SK-N-SH (cell line): ENCODE data around the gene B3GAT3. TPM values are rescaled to one million over a fixed set of nuclear protein-coding genes. Genes with fewer than 3 reads are reported as not detected.
A peak's percentile ranks its signal among the peaks of the same experiment; 100 is the strongest.

Experiments
- CTCF ChIA-PET: fragments of 300-600, 350-600 bp; formaldehyde crosslinking; extraction: SDS; loops from one replicate; lab custom pipeline; 2021; lab: Yijun Ruan, JAX
- POLR2A ChIA-PET: fragments of 350-600 bp; sonication (Branson Sonifier 250); formaldehyde crosslinking; extraction: SDS; loops from one replicate; lab custom pipeline; 2020; ENCODE audit warnings: antibody characterized with exemption, inconsistent platforms; lab: Yijun Ruan, JAX
- DNase-seq: peaks from one replicate; pipeline ENCODE4 v3.0.0; 2012
- H2AFZ ChIP-seq: fragments of 200-600 bp; sonication (generic); 2 replicates; pipeline ENCODE4 v1.8.1; 2016; ENCODE audit warnings: antibody characterized with exemption, mild to moderate bottlenecking, low read depth
- H3F3A ChIP-seq: fragments of 200-600 bp; sonication (generic); replicated peaks from 2 replicates; pipeline ENCODE3; 2016; ENCODE audit warnings: antibody characterized with exemption, mild to moderate bottlenecking; ENCODE audit not compliant: insufficient read depth
- H3K27ac ChIP-seq, 2 experiments: fragments of 200-500 bp in 1 of 2; fragments of 200-600 bp in 1 of 2; sonication (Bioruptor generic) in 1 of 2; sonication (generic), shearing (Covaris generic) in 1 of 2; 2 replicates each; pipeline versions ENCODE4 v1.5.1 to v1.6.1; 2014 to 2016; ENCODE audit warnings: low read depth in 2 of 2, inconsistent platforms in 1 of 2, low read length in 1 of 2, mild to moderate bottlenecking in 1 of 2, mixed read lengths in 1 of 2
- H3K27me3 ChIP-seq: fragments of 200-600 bp; sonication (generic), shearing (Covaris generic); 2 replicates; pipeline ENCODE4 v1.6.1; 2016; ENCODE audit warnings: mixed run types; ENCODE audit not compliant: insufficient read depth
- H3K36me3 ChIP-seq, 2 experiments: fragments of 200-500 bp in 1 of 2; fragments of 200-600 bp in 1 of 2; sonication (Bioruptor generic) in 1 of 2; sonication (generic) in 1 of 2; replicated peaks in 1 of 2; 2 replicates each; pipeline versions ENCODE3 to v1.5.1; 2014 to 2016; ENCODE audit warnings: low read length in 1 of 2, mild to moderate bottlenecking in 1 of 2; ENCODE audit not compliant: insufficient read depth in 2 of 2, control insufficient read depth in 1 of 2
- H3K4me1 ChIP-seq, 2 experiments: fragments of 200-500 bp in 1 of 2; fragments of 200-600 bp in 1 of 2; sonication (Bioruptor generic) in 1 of 2; sonication (generic), shearing (Covaris generic) in 1 of 2; 2 replicates each; pipeline versions ENCODE4 v1.5.1 to v1.6.1; 2014 to 2016; ENCODE audit warnings: low read depth in 1 of 2, low read length in 1 of 2, mixed run types in 1 of 2; ENCODE audit not compliant: insufficient read depth in 2 of 2, control insufficient read depth in 1 of 2
- H3K4me2 ChIP-seq: fragments of 200-600 bp; sonication (generic), shearing (Covaris generic); 2 replicates; pipeline ENCODE4 v1.6.1; 2017; ENCODE audit warnings: mixed run types
- H3K4me3 ChIP-seq, 2 experiments: fragments of 200-500 bp in 1 of 2; fragments of 200-600 bp in 1 of 2; sonication (Bioruptor generic) in 1 of 2; sonication (generic), shearing (Covaris generic) in 1 of 2; 2 replicates each; pipeline versions ENCODE4 v1.5.1 to v1.8.1; 2014 to 2016; ENCODE audit warnings: low read depth in 2 of 2, inconsistent platforms in 1 of 2, low read length in 1 of 2, mild to moderate bottlenecking in 1 of 2, mixed read lengths in 1 of 2, moderate library complexity in 1 of 2
- H3K79me2 ChIP-seq: fragments of 200-600 bp; sonication (generic); 2 replicates; pipeline ENCODE4 v1.8.1; 2017; ENCODE audit warnings: mild to moderate bottlenecking; ENCODE audit not compliant: insufficient read depth
- H3K9ac ChIP-seq: fragments of 200-600 bp; sonication (generic); 2 replicates; pipeline ENCODE4 v1.6.1; 2017; ENCODE audit warnings: mixed run types
- H3K9me2 ChIP-seq: fragments of 200-600 bp; sonication (generic); 2 replicates; pipeline ENCODE4 v1.6.1; 2017; ENCODE audit warnings: mixed run types
- H3K9me3 ChIP-seq: fragments of 200-600 bp; sonication (generic); 2 replicates; pipeline ENCODE4 v1.6.1; 2017; ENCODE audit warnings: mixed run types, mild to moderate bottlenecking, moderate library complexity
- H4K20me1 ChIP-seq: fragments of 200-600 bp; sonication (generic); 2 replicates; pipeline ENCODE4 v1.6.1; 2017; ENCODE audit warnings: mild to moderate bottlenecking, mixed run types; ENCODE audit not compliant: insufficient read depth
- ELF1 ChIP-seq: IDR thresholded peaks from 2 replicates; pipeline ENCODE4 v1.4.0; 2012
- EP300 ChIP-seq, 2 experiments: IDR thresholded peaks; 2 replicates each; pipeline versions ENCODE4 v1.4.0 to v1.6.1; 2012; ENCODE audit warnings: borderline replicate concordance in 1 of 2, low read depth in 1 of 2, low read length in 1 of 2
- FOSL2 ChIP-seq: IDR thresholded peaks from 2 replicates; pipeline ENCODE4 v1.4.0; 2012; ENCODE audit warnings: low read depth, mild to moderate bottlenecking, moderate library complexity, borderline replicate concordance
- FOXM1 ChIP-seq: IDR thresholded peaks from 2 replicates; pipeline ENCODE4 v1.4.0; 2012; ENCODE audit warnings: low read depth, mild to moderate bottlenecking
- GATA2 ChIP-seq: sonication (generic); formaldehyde crosslinking; IDR thresholded peaks from 2 replicates; pipeline ENCODE4 v1.5.0; 2020; ENCODE audit warnings: mild to moderate bottlenecking, missing genetic modification reagents
- MAX ChIP-seq: IDR thresholded peaks from 2 replicates; pipeline ENCODE4 v1.4.0; 2012; ENCODE audit warnings: low read depth
- MEF2A ChIP-seq: IDR thresholded peaks from 2 replicates; pipeline ENCODE4 v1.4.0; 2012; ENCODE audit warnings: low read depth, borderline replicate concordance
- MXI1 ChIP-seq: IDR thresholded peaks from 2 replicates; pipeline ENCODE4 v1.6.1; 2012; ENCODE audit warnings: mild to moderate bottlenecking, low read depth, low read length, improper control_type of control experiment
- POLR2AphosphoS5 ChIP-seq: IDR thresholded peaks from 2 replicates; pipeline ENCODE4 v1.6.1; 2012; ENCODE audit warnings: low read depth, low read length
- REST ChIP-seq: IDR thresholded peaks from 2 replicates; pipeline ENCODE4 v1.6.1; 2012; ENCODE audit warnings: mild to moderate bottlenecking, low read depth, low read length, moderate library complexity
- RFX5 ChIP-seq: IDR thresholded peaks from 2 replicates; pipeline ENCODE4 v1.6.1; 2012; ENCODE audit warnings: mild to moderate bottlenecking, improper control_type of control experiment, low read length
- SMC3 ChIP-seq: IDR thresholded peaks from 2 replicates; pipeline ENCODE4 v1.6.1; 2012; ENCODE audit warnings: low read depth, low read length, improper control_type of control experiment
- TCF12 ChIP-seq: IDR thresholded peaks from 2 replicates; pipeline ENCODE4 v1.4.0; 2012
- USF1 ChIP-seq: IDR thresholded peaks from 2 replicates; pipeline ENCODE4 v1.4.0; 2012; ENCODE audit warnings: low read depth, borderline replicate concordance
- YY1 ChIP-seq: IDR thresholded peaks from 2 replicates; pipeline ENCODE4 v1.4.0; 2012; ENCODE audit warnings: low read depth, mild to moderate bottlenecking
- ZBTB33 ChIP-seq: IDR thresholded peaks from 2 replicates; pipeline ENCODE4 v1.4.0; 2012; ENCODE audit warnings: low read depth, borderline replicate concordance
- WGBS: methylation state at CpG from one replicate; pipeline ENCODE4 v1.1.6; 2017; ENCODE audit warnings: low lambda C conversion rate; 5-methylcytosine and 5-hydroxymethylcytosine counted together
- polyA plus RNA-seq, 3 experiments: library from polyadenylated mRNA; depleted of rRNA; stranded (reverse); fragments of >200 nt; gene quantifications; 2 replicates each; pipeline ENCODE4 v1.2.3, GENCODE V29; 2012

Gene B3GAT3
- polyA plus RNA-seq, 1 of the 3 experiments (the other 2 are of a cell fraction): 104 TPM

- Histone ChIP-seq H3K36me3 (peaks cover 27 to 29% of the 10 kb centered on the region in 2 experiments), H3K4me2 (peak overlapping the region; percentile 95; the same call in 1 of the 2 replicates), H4K20me1 (no peaks in the 10 kb centered on the region), H3K9me3 (no peaks in the 10 kb centered on the region), H3K9ac (peak overlapping the region; percentile 59; the same call in 1 of the 2 replicates), H2AFZ (peak overlapping the region; percentile 75; the same call in 1 of the 2 replicates), H3K27me3 (no peaks in the 10 kb centered on the region), H3F3A (peaks cover 11% of the 10 kb centered on the region), H3K4me1 (peaks cover 12 to 23% of the 10 kb centered on the region in 2 experiments; a peak in 3 of 4 replicates), H3K9me2 (no peaks in the 10 kb centered on the region), H3K27ac (peak overlapping the region; percentile 82 to 87; a peak in 3 of 4 replicates), H3K79me2 (peaks cover 41% of the 10 kb centered on the region), H3K4me3 (peak overlapping the region; percentile 70 to 96; a peak in 3 of 4 replicates)
- ChIA-PET CTCF (interaction anchor here (1.9 to 3.2 kb wide), 3 partner anchors 10 kb away, joined by 11 to 23 read pairs (median 18); partner anchors contain the start of genes EML3, ROM1 and TUT1), POLR2A (interaction anchor here (0.6 to 4.2 kb wide), 12 partner anchors 8 to 239 kb away, joined by 3 to 59 read pairs (median 5); partner anchors contain the start of genes B3GAT3, C11orf98, CSKMT and EEF1G)
- 68% methylated on average over 70 of the region's 96 CpGs for WGBS
- DNase-seq: peak; percentile 87
- TF ChIP-seq MXI1 (0 out of 2 replicates have a peak, but pooled peaks have one; percentile 16), SMC3 (no peak)
- TF ChIP-seq, all 33 proteins: peak for 1
These were observed 19.4 kb downstream of the B3GAT3 start for GRCh38 chr11:62602141-62603071.

GRCh38 chr11:62601372-62602140 lies 20.2 kb downstream of the B3GAT3 start, which contains the start of gene MTA2:
Gene MTA2 (minus strand): TSS chr11:62601865. CDS start chr11:62601450, 415 bp downstream.
- no peaks in the 10 kb centered on the region for H3K27me3 ChIP-seq
- H3K9ac ChIP-seq: peak within 1 kb of the TSS; percentile 99
- no peaks in the 10 kb centered on the region for H3K9me3 ChIP-seq
- H4K20me1 ChIP-seq: no peaks in the 10 kb centered on the region
- ChIA-PET CTCF (interaction anchor here (0.6 to 3.2 kb wide), 3 partner anchors 9 to 396 kb away, joined by 3 to 23 read pairs (median 11); partner anchors contain the start of genes EML3, ROM1 and TUT1), POLR2A (interaction anchor here (0.6 to 4.2 kb wide), 12 partner anchors 9 to 240 kb away, joined by 3 to 59 read pairs (median 5); partner anchors contain the start of genes B3GAT3, C11orf98, CSKMT and EEF1G)
- peaks cover 18% of the 10 kb centered on the region for H3F3A ChIP-seq
- DNase-seq: peak; percentile 97
- H3K36me3 ChIP-seq: peaks cover 34 to 35% of the 10 kb centered on the region in 2 experiments
- H3K79me2 ChIP-seq: peaks cover 50% of the 10 kb centered on the region
- WGBS: under 1% methylated on average over 26 of the region's 83 CpGs
- peak within 1 kb of the TSS; percentile 75; the same call in 1 of the 2 replicates for H2AFZ ChIP-seq
- peaks cover 12 to 23% of the 10 kb centered on the region in 2 experiments; a peak in 3 of 4 replicates for H3K4me1 ChIP-seq
- H3K4me2 ChIP-seq: peak within 1 kb of the TSS; percentile 95
- peak within 1 kb of the TSS; percentile 87 to 93 for H3K27ac ChIP-seq
- H3K9me2 ChIP-seq: no peaks in the 10 kb centered on the region
- peak within 1 kb of the TSS; percentile 70 to 96 for H3K4me3 ChIP-seq
- TF ChIP-seq YY1 (0 out of 2 replicates have a peak, but pooled peaks have one; percentile 46), USF1 (no peak), EP300 (IDR thresholded peaks at IDR 0.05; ENCODE audit: borderline replicate concordance in 1 of 2, low read depth in 1 of 2, low read length in 1 of 2) (no peak), RFX5 (no peak), GATA2 (CRISPR knock-in tag) (no peak), ELF1 (peak; percentile 5; the same call in 1 of the 2 replicates), REST (no peak), FOXM1 (no peak), ZBTB33 (0 out of 2 replicates have a peak, but pooled peaks have one; percentile 17), MEF2A (no peak), MAX (peak; percentile 82), FOSL2 (no peak), POLR2AphosphoS5 (peak; percentile 81), TCF12 (no peak)
